Mucosa of descending colon (tissue), 3 donors: ENCODE measurements around the gene UVSSA. TPM values are rescaled to one million over a fixed set of nuclear protein-coding genes. Genes with fewer than 3 reads are reported as not detected.

Source experiments
- ATAC-seq: fragments of 200-7000 bp; cut with Tn5 transposase; one replicate; pipeline ENCODE4 v1.9.1; 2020; ENCODE audit warnings: mild to moderate bottlenecking, moderate library complexity
- DNase-seq, 3 donors: peaks; one replicate each; pipeline ENCODE4 v3.0.0-alpha.2; 2020
- H3K36me3 ChIP-seq: fragments of 200-600 bp; one replicate; pipeline ENCODE4 v1.8.0; 2021; ENCODE audit warnings: low read depth, mild to moderate bottlenecking
- H3K4me1 ChIP-seq: fragments of 200-600 bp; one replicate; pipeline ENCODE4 v1.8.0; 2021; ENCODE audit warnings: low read depth, mild to moderate bottlenecking
- H3K4me3 ChIP-seq: fragments of 200-600 bp; one replicate; pipeline ENCODE4 v1.8.0; 2021; ENCODE audit warnings: mild to moderate bottlenecking
- H3K9me3 ChIP-seq: fragments of 200-600 bp; one replicate; pipeline ENCODE4 v1.8.0; 2021; ENCODE audit warnings: mild to moderate bottlenecking
- CTCF ChIP-seq: fragments of 200-600 bp; IDR thresholded peaks from one replicate; pipeline ENCODE4 v1.8.0; 2022; ENCODE audit warnings: antibody characterized with exemption, mild to moderate bottlenecking
- intact Hi-C, 2 donors: fragments of 100-400 bp; cut with DNase I in 1 of 2; cut with micrococcal nuclease in 1 of 2; formaldehyde crosslinking; loops; one replicate each; pipeline versions ENCODE4 v1.11.0 to v1.11.1; 2022; cut with DNase I, micrococcal nuclease
- total RNA-seq, 3 donors: library from RNA; stranded (reverse); fragmentation: NEBNext Ultra II Directional in 2 of 3; extraction: Animal tissue kit (Norgen Biotek cat#: 25700) in 2 of 3; gene quantifications; one replicate each; pipeline versions ENCODE4 v1.2.1 to v1.2.4, GENCODE V29; 2021 to 2023
- donor health status: DM: no; HTN: no; CAD: no; lungs with moderate emphysema.
- donor health status: DM: no; HTN: no; CAD: no.
- donor health status: DM: no; HTN: yes; CAD: no.

Gene UVSSA
- total RNA-seq, 3 donors from 2014 or later = 31.7 to 39.9 (median 36.8) TPM

DNA sequence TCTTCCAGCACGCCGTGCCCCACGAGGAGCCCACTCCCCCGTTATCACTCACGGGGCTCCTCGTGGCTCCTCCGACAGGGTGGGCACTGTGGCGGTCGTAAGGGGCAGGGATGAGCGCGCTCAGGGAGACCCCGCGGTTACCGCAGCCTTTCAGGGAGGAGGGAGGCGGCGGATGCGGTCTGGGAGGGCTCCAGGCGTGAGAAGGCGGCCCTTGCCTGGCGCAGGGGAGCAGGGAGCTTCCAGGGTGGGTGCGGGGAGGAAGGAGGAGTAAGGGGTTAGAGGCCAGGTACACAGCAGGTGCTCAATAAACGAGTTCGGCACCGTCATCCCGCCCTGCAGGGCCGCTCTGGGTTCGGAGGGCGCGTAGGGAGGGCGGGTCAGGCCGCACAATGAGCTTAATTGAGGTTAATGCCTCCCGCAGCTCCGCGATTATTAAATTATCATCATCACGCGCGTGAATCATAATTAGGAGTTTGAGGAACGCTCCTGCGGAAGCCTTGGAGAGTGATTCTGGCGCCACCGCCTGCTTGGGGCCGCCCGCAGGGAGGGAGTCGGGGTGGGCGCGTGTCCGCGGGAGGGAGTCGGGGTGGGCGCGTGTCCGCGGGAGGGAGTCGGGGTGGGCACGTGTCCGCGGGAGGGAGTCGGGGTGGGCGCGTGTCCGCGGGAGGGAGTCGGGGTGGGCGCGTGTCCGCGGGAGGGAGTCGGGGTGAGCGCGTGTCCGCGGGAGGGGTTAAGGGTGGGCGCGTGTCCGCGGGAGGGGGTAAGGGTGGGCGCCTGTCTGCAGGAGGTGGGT is 66.9 kb downstream of the UVSSA start:
- TF ChIP-seq CTCF = no peak
- DNase-seq (no peak), ATAC-seq (no peak)
- Histone ChIP-seq H3K4me1 (no peaks in the 10 kb centered on the region), H3K4me3 (no peak overlapping the region), H3K36me3 (no peaks in the 10 kb centered on the region), H3K9me3 (no peaks in the 10 kb centered on the region)
- intact Hi-C loops = no loop called here

DNA sequence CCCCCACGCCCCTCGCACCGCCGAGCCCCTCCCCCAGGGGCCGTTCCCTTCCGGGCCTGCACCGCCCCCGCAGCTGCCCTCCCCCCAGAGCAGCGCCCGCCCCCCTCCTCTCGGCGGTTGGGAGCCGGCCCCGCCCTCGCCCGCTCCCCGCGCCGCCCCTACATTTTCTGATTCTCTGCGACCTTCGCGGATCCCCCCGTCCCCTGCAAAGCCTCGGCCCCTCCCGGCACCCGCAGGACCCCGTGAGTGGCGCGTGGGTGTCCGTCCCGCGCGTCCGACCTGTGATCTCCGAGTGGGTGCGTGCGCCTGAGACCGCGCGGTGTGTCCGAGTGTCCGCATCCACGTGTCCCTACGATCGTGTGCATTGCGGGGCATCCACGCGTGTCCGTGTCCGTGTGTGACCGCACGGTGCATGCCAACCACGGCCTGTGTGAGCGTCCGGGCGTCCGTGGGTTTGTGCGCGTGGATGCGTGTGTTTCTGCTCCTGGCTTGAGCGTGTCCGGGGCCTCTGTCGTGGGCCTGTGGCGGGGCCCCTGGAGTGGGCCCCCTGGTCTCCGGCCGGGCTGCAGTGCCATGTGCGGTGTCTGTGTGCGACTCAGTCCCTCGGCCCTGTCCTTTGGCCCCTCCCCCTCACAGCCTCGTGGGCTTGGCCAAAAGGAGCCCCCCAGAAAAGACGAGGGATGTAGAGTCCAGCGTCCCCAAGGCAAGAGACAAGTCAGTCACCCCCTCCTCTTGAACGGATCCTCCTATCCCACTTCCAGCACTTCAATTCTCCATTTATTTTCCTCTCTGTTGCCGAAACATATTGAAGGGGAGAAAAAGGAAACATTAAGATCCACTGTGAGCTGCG is 68.0 kb downstream of the UVSSA start:
- ATAC-seq (no peak), DNase-seq (no peak)
- intact Hi-C loops = no loop called here
- Histone ChIP-seq H3K4me1 (no peaks in the 10 kb centered on the region), H3K4me3 (no peak overlapping the region), H3K9me3 (no peaks in the 10 kb centered on the region), H3K36me3 (no peaks in the 10 kb centered on the region)
- no peak for TF ChIP-seq CTCF

DNA sequence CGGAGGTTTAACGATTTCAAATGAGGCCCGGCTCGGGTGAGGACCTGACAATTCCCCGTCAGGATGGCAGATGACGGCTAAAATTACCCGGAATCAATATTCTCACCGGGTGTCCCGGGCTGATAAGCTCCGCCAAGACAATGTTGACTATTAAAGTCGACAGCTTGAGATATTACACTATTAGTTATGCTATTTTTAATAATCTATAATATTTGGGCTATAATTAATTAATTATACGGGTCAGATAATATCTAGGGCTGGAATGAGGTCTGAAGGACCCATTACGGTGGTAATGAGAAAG is 68.6 kb downstream of the UVSSA start:
- DNase-seq (no peak), ATAC-seq (no peak)
- Histone ChIP-seq H3K4me3 (no peak overlapping the region), H3K9me3 (no peaks in the 10 kb centered on the region), H3K36me3 (no peaks in the 10 kb centered on the region), H3K4me1 (no peaks in the 10 kb centered on the region)
- no peak for TF ChIP-seq CTCF
- intact Hi-C loops = no loop called here

DNA sequence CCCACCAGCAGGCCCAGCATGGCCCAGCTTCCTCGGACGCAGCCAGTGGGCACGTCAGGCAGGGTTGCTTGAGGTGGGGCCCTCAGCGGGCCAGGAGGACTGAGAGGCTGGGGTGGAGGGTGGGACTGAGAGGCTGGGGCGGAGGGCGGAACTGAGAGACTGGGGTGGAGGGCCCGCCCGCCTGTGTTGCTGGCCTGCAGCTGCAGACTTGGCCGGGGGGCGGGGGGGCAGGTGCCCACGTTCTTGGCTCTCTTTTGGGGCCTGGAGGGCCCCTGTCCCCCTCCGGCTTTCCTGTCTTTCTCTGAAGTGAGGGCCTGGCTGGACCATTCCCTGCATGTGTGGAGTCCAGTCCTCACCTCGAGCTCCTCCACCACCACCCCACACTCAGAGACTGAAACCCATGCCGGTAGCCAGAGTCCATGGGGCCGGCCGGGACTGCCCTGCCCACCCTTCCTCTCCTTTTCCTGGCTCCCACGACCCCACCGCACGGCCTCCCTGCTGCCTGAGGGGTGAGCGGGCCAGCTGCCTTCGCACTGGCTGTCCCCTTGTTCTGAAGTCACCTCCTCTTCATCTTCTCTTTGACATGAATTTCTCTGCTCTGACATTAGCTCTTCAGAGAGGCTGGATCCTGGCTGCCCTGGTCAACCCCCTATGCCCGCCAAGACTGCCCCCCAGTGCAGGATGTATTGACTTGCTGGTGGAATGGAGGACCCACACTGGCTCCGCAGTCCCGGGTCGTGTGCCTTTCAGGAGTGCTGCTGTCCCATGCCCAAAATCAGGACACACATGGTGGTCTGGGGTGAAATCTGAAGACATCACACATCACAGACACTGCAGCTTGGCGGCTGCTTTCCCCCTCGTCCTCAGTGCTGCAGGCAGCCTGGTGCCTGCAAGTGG is 69.3 kb downstream of the UVSSA start:
- no peak for ATAC-seq
- H3K4me1 ChIP-seq = no peaks in the 10 kb centered on the region
- intact Hi-C loops = no loop called here

More for the DNA sequence above, 69.3 kb downstream of the UVSSA start:
- Histone ChIP-seq H3K4me3 (no peak overlapping the region), H3K9me3 (no peaks in the 10 kb centered on the region), H3K36me3 (no peaks in the 10 kb centered on the region)
- DNase-seq = no peak
- TF ChIP-seq CTCF = no peak
